ENCODE data around the gene DPEP2.
A peak's percentile ranks its signal among the peaks of the same experiment; 100 is the strongest.
"Not testable (repeated sequence)": the region's sequence is repeated elsewhere in the genome, so short reads cannot be mapped to it uniquely, and the experiment has no call there.

DPEP2 gene

GRCh38 chr16:67953641-67954375 is 45.5 kb downstream of the DPEP2 start:
- no peak for DNase-seq

GRCh38 chr16:67951485-67951884 is 47.8 kb downstream of the DPEP2 start:
- DNase-seq: no peak

DNA sequence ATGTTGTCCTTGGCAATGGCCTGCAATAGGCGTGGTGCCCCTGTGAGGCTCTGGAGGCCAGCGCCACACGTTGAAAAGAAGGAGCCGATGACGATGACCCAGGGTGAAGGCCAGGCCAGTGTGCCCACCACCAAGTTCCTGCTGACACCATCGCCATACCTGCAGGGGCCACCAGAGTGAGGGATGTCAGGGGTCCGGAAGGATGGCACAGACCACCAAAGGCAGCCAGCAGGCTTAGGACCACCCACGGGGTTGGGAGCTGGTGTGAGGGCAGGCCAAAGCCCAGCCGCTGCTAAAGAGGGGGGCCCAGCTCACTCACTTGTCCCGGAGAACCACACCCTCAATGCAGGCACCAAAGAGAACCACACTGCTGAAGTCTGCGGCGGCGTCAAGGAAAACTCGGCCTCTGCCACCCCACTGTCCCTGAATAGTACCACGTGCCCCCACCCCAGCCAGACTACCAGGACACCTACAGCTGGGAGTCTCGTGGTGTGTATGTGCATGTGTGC is 48.9 kb downstream of the DPEP2 start:
- no peak for DNase-seq

DNA sequence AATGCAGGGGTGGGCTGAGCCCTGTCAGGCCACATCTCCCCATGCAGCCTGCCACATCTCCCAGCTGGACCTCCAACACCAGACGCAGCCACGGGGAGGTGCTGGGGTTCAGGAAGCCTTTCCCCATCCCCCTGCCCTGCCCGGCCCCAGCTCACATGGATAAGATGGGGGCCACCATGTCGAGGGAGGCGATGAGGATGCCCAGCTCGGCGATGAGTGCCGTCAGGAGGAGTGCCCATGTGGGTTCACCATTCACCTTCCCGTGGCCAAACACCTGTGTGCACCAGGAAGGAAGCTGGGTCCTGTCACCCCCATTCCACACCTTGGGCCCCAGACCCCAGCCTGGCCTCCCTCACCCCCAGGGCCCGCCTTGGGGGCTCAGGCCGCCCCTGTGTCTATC is 49.6 kb downstream of the DPEP2 start:
- DNase-seq: no peak

GRCh38 chr16:67948015-67948414 is 51.3 kb downstream of the DPEP2 start:
- DNase-seq: no peak

GRCh38 chr16:67946966-67947558 is 52.2 kb downstream of the DPEP2 start:
- no peak for DNase-seq

- DNase-seq: no peak
These were observed 53.1 kb downstream of the DPEP2 start for GRCh38 chr16:67946128-67946569.

GRCh38 chr16:67945392-67945933 is 53.8 kb downstream of the DPEP2 start:
- no peak for DNase-seq

DNA sequence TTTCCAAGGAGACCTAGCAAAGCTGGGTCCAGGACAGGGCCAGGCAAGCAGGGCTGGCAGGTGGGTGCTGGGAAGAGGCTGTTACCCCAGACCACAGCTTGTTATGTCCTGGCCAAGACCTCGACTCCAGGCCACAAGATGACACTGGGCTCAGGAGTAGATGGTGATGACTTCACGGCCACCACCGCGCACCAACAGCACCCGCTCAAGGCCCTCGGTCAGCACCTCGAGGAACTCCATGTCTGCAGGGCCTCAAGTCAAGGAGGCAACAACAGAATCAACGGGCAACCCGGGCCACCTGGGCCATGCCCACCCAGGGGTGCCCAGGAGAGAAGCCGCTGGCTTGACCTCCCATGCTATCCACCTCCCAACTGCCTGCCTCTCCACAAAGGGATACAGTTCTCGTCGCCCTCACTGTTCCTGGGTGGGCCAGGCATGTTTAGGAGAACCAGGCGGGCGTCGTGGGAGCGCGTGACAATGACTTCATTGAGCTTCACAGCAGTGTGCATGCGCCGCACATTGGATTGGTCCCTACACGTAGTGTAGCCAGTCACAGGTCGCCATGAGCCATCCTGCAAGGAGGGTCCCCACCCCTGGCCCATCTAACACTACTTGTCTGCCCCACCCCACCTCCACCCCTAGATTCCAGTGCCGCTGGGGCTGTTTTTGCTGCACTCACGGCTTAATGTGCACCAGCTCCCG is 54.4 kb downstream of the DPEP2 start:
- DNase-seq: no peak

GRCh38 chr16:67943619-67944504 is 55.4 kb downstream of the DPEP2 start, which contains the start of gene LCAT:
Gene LCAT (minus strand): TSS chr16:67944120. CDS start chr16:67944101, 19 bp downstream.
- no peak for DNase-seq

- no peak for DNase-seq
These were observed 56.0 kb downstream of the DPEP2 start for GRCh38 chr16:67943256-67943618.

- DNase-seq: no peak
These were observed 56.6 kb downstream of the DPEP2 start for GRCh38 chr16:67942510-67943255.

DNA sequence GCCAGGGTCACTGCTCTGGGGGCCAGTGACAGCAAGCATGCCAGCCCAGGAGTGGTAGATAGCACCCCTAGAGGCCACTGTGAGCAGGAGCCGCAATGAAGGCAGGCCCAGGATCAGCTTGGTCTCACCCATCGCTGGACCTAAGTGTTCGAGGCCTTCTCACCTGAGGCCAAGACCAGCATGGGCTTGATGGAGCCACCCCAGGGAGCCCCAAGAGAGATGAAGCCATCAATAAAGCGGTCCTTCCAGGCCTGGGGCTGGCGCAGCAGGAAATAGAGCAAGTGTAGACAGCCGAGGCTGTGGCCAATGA is 57.1 kb downstream of the DPEP2 start:
- no peak for DNase-seq

- DNase-seq: no peak
These were observed 57.6 kb downstream of the DPEP2 start for GRCh38 chr16:67941469-67942199.

- DNase-seq: no peak
These were observed 58.7 kb downstream of the DPEP2 start for GRCh38 chr16:67940446-67941089.

DNA sequence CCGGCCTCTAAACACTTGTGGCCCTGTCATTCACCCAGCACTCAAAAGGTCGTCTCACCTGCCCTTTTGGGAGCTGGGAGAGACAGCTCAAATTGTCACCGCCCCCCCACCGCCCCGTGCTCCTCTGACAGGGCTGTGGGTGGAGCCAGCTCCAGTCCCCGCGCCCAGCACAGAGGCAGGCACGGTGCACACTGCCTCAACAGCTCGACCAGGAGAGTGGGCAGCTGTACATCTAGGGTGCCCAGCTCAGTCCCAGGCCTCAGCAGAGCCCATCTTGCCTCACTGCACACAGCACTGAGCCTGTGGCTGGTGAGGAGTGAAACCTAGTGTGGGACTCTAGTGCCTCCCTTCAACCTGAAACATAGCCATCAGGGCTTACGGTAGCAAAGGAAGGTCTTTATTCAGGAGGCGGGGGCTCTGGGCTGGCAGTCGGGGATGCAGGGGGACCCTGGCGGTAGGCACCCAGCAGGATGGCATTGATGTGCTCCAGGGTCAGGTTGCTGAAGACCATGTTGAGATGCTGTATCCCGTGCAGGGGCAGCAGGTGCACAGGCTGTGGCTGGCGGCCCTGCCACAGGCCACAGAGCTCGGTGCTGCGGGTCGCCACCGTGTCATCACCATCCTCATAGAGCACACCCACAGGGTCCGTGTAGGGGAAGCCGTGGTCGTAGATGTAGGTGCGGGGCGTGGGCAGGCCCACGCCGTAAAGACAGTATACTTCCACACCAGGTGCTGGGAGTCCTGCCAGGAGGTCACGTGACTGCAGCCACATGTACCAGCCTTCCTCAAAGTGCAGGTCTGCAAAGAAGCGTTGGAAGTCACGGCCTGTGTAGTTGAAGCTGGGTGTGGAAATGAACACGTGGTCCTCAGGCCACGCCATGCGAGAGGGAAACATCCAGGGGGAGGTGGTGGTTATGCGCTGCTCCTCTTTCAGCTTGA is 59.5 kb downstream of the DPEP2 start:
- peak; percentile 64 for DNase-seq

DNA sequence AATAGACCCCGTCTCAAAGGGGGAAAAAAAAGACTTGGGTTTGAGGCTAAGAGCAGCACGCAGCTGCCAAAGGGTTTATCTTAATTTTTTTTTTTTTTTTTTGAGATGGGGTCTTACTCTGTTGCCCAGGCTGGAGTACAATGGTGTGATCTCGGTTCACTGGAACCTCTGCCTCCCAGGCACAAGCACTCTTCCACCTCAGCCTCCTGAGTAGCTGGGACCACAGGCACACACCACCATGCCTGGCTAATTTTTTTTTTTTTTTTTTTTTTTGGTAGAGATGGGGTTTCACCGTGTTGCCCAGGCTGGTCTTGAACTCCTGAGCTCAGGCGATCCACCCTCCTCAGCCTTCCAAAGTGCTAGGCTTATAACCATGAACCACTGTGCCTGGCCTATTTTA is 61.6 kb downstream of the DPEP2 start:
- not testable (repeated sequence) for DNase-seq
